Mesothelial cell of epicardium (in vitro differentiated cells): ENCODE results near the gene NFX1. TPM values are rescaled to one million over a fixed set of nuclear protein-coding genes. Genes with fewer than 3 reads are reported as not detected.
"Not testable (repeated sequence)": the region's sequence is repeated elsewhere in the genome, so short reads cannot be mapped to it uniquely, and the experiment has no call there.

Experiments
- DNase-seq, 2 experiments: peaks; one replicate each; pipeline ENCODE4 v3.0.0; 2021; ENCODE audit warnings: low spot score in 2 of 2; ENCODE audit not compliant: unreplicated experiment in 2 of 2
- H3K27ac Mint-ChIP-seq: 2 replicates; pipeline ENCODE4 v1.8.0; 2021; ENCODE audit warnings: mixed read lengths
- H3K27me3 Mint-ChIP-seq: 2 replicates; pipeline ENCODE4 v1.8.0; 2021; ENCODE audit warnings: low read depth, mixed read lengths
- H3K36me3 Mint-ChIP-seq: 2 replicates; pipeline ENCODE4 v1.8.0; 2021; ENCODE audit warnings: mixed read lengths
- H3K4me1 Mint-ChIP-seq: 2 replicates; pipeline ENCODE4 v1.8.0; 2021; ENCODE audit warnings: mixed read lengths
- H3K4me3 Mint-ChIP-seq: 2 replicates; pipeline ENCODE4 v1.8.0; 2021; ENCODE audit warnings: mild to moderate bottlenecking, moderate library complexity, mixed read lengths
- H3K9me3 Mint-ChIP-seq: 2 replicates; pipeline ENCODE4 v1.8.0; 2021; ENCODE audit warnings: mixed read lengths
- total RNA-seq: library from RNA; stranded (reverse); gene quantifications from 3 replicates; pipeline ENCODE4 v1.2.1, GENCODE V29; 2021
- TF ChIP-seq, protein P1 (sequence below): fragments of 200-600 bp; sonication (generic); IDR thresholded peaks from one replicate; pipeline ENCODE4 v1.5.0; 2021; ENCODE audit warnings: antibody characterized with exemption; ENCODE audit not compliant: unreplicated experiment

NFX1 gene
- total RNA-seq, 1 donor from 2014 or later, result 30.2 TPM

DNA sequence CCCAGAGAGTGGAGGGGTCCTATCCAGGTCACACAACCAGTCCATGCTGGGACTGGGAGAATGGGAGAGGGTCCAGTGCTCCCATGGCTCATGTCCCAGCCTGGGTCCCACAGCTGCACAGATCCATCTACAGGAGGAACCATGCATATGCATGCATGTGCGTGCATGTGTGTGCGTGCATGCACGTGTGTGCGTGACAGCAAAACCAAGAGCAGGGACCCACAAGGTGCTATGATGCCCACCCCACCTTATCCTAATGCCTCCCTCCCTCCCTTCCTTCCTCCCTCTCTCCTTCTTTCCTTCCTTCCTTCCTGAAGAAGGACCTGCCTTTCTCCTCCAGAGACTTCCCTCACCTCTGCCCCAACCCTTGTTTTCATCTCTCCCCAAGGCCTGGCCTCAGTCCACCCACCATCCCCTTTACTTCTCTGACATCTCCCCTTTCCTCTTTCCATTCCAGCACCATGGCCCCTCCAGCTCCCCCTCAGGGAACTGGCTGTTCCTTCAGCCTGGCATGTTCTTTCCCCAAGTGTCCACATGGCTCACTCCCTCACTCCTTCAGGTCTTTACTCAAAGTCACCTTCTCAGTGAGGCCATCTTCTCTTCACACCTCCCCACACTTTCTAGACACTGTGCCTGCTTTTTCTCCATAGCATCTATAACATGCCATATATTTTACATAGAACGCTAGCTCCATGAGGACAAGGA is 90.2 kb downstream of the NFX1 start:
- H3K9me3 Mint-ChIP-seq, result no peaks in the 10 kb centered on the region
- no peaks in the 10 kb centered on the region for H3K36me3 Mint-ChIP-seq
- no peak for DNase-seq
- TF ChIP-seq, protein P1, sequence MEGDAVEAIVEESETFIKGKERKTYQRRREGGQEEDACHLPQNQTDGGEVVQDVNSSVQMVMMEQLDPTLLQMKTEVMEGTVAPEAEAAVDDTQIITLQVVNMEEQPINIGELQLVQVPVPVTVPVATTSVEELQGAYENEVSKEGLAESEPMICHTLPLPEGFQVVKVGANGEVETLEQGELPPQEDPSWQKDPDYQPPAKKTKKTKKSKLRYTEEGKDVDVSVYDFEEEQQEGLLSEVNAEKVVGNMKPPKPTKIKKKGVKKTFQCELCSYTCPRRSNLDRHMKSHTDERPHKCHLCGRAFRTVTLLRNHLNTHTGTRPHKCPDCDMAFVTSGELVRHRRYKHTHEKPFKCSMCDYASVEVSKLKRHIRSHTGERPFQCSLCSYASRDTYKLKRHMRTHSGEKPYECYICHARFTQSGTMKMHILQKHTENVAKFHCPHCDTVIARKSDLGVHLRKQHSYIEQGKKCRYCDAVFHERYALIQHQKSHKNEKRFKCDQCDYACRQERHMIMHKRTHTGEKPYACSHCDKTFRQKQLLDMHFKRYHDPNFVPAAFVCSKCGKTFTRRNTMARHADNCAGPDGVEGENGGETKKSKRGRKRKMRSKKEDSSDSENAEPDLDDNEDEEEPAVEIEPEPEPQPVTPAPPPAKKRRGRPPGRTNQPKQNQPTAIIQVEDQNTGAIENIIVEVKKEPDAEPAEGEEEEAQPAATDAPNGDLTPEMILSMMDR, result no peak
- no peaks in the 10 kb centered on the region for H3K27me3 Mint-ChIP-seq
- peaks cover 11% of the 10 kb centered on the region for H3K4me1 Mint-ChIP-seq
- H3K27ac Mint-ChIP-seq, result no peak overlapping the region
- no peak overlapping the region for H3K4me3 Mint-ChIP-seq

DNA sequence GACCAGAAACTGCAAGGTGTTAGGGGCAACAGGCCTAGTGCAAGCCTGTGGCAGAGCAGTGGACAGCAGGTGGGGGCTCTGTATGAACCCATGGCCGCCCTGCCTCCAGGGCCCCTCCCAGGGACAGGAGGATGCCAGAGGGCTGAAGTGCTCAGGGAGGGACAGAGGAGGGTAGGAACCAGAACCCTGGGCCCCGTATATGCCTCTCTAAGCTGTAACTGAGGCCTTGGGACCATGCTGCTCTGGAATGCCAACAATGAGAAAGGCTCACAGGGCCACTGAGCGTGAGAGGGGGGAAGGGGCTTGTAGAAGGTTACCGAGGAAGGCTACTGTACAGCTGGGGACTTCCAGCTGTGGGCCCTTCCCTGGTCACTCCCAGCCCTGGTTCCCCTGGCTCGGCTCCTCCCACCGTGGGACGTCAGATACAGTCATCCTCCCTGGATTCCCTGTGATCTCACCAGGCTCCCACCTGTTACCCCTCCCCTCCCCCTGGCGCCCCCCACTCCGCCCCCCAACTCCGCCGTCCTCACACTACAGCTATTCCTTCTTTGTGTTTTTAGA is 91.0 kb downstream of the NFX1 start:
- H3K27me3 Mint-ChIP-seq, result no peaks in the 10 kb centered on the region
- no peak overlapping the region for H3K4me3 Mint-ChIP-seq
- H3K27ac Mint-ChIP-seq, result no peak overlapping the region
- no peaks in the 10 kb centered on the region for H3K9me3 Mint-ChIP-seq
- TF ChIP-seq, protein P1, result no peak
- peaks cover 4% of the 10 kb centered on the region for H3K4me1 Mint-ChIP-seq
- no peak for DNase-seq
- H3K36me3 Mint-ChIP-seq, result no peaks in the 10 kb centered on the region

DNA sequence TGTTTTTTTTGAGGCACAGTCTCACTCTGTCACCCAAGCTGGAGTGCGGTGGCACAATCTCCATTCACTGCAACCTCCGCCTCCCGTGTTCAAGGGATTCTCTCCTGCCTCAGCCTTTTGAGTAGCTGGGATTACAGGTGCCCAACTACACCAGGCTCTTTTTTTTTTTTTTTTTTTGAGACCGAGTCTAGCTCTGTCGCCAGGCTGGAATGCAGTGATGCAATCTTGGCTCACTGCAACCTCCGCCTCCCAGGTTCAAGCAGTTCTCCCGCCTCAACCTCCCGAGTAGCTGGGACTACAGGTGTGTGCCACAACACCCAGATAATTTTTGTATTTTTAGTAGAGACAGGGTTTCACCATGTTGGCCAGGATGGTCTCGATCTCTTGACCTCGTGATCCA is 92.1 kb downstream of the NFX1 start:
- H3K9me3 Mint-ChIP-seq, H3K36me3 Mint-ChIP-seq, H3K4me1 Mint-ChIP-seq, H3K4me3 Mint-ChIP-seq, H3K27ac Mint-ChIP-seq, H3K27me3 Mint-ChIP-seq, DNase-seq: not testable (repeated sequence)

- not testable (repeated sequence) for DNase-seq
Observed at GRCh38 chr9:33383396-33383795, 93.1 kb downstream of the NFX1 start.

DNA sequence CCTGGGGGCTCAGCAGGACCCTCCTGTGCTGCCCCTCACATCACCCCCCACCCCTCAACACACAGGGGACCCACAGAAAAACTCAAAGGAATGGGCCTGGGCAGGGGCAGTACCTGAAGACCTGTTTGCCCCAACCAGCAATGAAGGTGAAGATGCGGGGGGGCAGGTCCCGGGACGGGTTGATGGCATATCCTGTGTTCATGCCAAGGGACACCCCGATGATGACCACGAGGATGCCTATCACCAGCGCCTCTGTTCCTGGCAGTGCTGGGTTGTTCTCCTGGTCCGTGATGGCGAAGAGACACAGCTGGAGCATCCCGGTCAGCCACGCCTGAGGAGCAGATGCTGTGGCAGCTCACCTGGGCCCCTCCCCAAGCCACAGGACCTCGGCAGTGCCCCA is 95.2 kb downstream of the NFX1 start:
- not testable (repeated sequence) for H3K36me3 Mint-ChIP-seq, H3K27me3 Mint-ChIP-seq, H3K4me3 Mint-ChIP-seq, H3K27ac Mint-ChIP-seq, H3K9me3 Mint-ChIP-seq, DNase-seq
- H3K4me1 Mint-ChIP-seq, result peaks cover 21% of the 10 kb centered on the region

More at GRCh38 chr9:33383396-33383795, 93.1 kb downstream of the NFX1 start:
- H3K9me3 Mint-ChIP-seq, H3K27ac Mint-ChIP-seq, H3K27me3 Mint-ChIP-seq, H3K36me3 Mint-ChIP-seq, H3K4me3 Mint-ChIP-seq: not testable (repeated sequence)
- peaks cover 12% of the 10 kb centered on the region for H3K4me1 Mint-ChIP-seq

GRCh38 chr9:33385979-33386640 is 95.8 kb downstream of the NFX1 start:
- not testable (repeated sequence) for H3K36me3 Mint-ChIP-seq, H3K9me3 Mint-ChIP-seq, DNase-seq, H3K27ac Mint-ChIP-seq, H3K27me3 Mint-ChIP-seq, H3K4me3 Mint-ChIP-seq
- peaks cover 25% of the 10 kb centered on the region for H3K4me1 Mint-ChIP-seq

DNA sequence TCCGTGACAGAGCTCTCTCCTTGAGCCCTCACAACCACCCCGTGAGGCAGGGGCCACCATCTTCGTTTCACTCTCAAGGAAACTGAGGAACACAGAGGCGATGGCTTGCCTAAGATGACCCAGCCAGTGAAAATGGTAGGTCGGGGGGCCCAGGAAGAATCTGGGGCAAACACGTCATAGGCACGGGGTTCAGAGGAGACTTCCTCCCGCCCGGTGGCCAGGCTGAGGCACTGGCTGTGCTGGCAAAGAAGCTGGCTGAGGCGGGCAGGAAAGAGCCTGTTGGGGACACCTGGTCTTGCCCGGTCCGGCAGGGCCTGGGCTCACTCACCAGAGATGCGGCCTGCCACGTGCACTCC is 96.3 kb downstream of the NFX1 start:
- H3K4me1 Mint-ChIP-seq, result peaks cover 30% of the 10 kb centered on the region
- H3K9me3 Mint-ChIP-seq, H3K27ac Mint-ChIP-seq: not testable (repeated sequence)

DNA sequence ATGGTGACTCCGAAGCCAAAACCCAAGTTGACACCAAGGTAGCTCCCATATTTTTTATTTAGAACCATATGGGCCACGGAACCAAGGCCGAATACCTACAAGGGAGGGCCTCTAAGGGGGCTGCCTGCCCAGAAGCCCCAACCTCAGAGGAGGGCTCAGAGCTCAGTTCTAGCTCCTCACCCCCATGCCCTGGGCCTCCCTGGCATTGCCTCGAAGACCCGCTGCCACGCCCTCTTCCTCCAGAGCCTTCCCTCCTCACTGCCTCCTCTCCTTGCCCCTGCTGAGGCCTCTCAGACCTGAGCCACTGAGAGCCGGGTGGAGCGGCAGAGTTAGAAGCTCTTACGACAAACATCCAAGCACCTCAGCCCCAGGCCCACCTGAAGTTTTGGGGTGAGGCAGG is 96.7 kb downstream of the NFX1 start:
- not testable (repeated sequence) for H3K27ac Mint-ChIP-seq, H3K36me3 Mint-ChIP-seq, DNase-seq, H3K9me3 Mint-ChIP-seq, H3K27me3 Mint-ChIP-seq, H3K4me3 Mint-ChIP-seq
- H3K4me1 Mint-ChIP-seq, result peaks cover 32% of the 10 kb centered on the region

More for the DNA sequence above, 96.3 kb downstream of the NFX1 start:
- DNase-seq, H3K36me3 Mint-ChIP-seq, H3K27me3 Mint-ChIP-seq, H3K4me3 Mint-ChIP-seq: not testable (repeated sequence)
